Measurements from ENCODE around the gene WAPL. TPM values are rescaled to one million over a fixed set of nuclear protein-coding genes. Genes with fewer than 3 reads are reported as not detected.

Gene WAPL
- total and polyA plus RNA-seq, 2 of the 13 experiments (the other 11 are each of a cell fraction or from before 2014, with no cell fraction given) = 13.2 to 43.5 TPM

- TF ChIP-seq BRF2 (CRISPR knock-in tag; IDR thresholded peaks at IDR 0.05) (0 out of 2 replicates have a peak, but pooled peaks have one; percentile 32), ZFX (CRISPR knock-in tag; IDR thresholded peaks at IDR 0.05; ENCODE audit: low read depth) (peak; percentile 21; the same call in 1 of the 2 replicates), NFKBIZ (CRISPR knock-in tag; IDR thresholded peaks at IDR 0.05) (0 out of 2 replicates have a peak, but pooled peaks have one; percentile 62), SAP130 (CRISPR knock-in tag; IDR thresholded peaks at IDR 0.05; ENCODE audit: low read depth) (peak; percentile 57), ZBTB7B (CRISPR knock-in tag; IDR thresholded peaks at IDR 0.05) (peak; percentile 66; the same call in 1 of the 2 replicates), FOXO1 (CRISPR knock-in tag; IDR thresholded peaks at IDR 0.05) (peak; percentile 46; the same call in 1 of the 2 replicates), HMGXB3 (CRISPR knock-in tag; IDR thresholded peaks at IDR 0.05; ENCODE audit: borderline replicate concordance) (no peak), JUND (CRISPR knock-in tag; IDR thresholded peaks at IDR 0.05) (0 out of 2 replicates have a peak, but pooled peaks have one; percentile 32), SP5 (CRISPR knock-in tag; IDR thresholded peaks at IDR 0.05; ENCODE audit: borderline replicate concordance, low read depth) (peak; percentile 29; the same call in 1 of the 2 replicates), TCF7 (IDR thresholded peaks at IDR 0.05; ENCODE audit: low read depth) (peak; percentile 91), ZNF331 (CRISPR knock-in tag; IDR thresholded peaks at IDR 0.05) (peak; percentile 67; the same call in 1 of the 2 replicates), TGIF2 (CRISPR knock-in tag; IDR thresholded peaks at IDR 0.05) (0 out of 2 replicates have a peak, but pooled peaks have one; percentile 56), MLXIP (CRISPR knock-in tag; IDR thresholded peaks at IDR 0.05; ENCODE audit: borderline replicate concordance) (no peak), RXRB (CRISPR knock-in tag; IDR thresholded peaks at IDR 0.05; ENCODE audit: borderline replicate concordance) (peak; percentile 68; the same call in 1 of the 2 replicates), ARNTL (CRISPR knock-in tag; IDR thresholded peaks at IDR 0.05) (peak; percentile 73), GRHL1 (CRISPR knock-in tag; conservative IDR thresholded peaks at IDR 0.05) (no peak), PHF5A (CRISPR knock-in tag; IDR thresholded peaks at IDR 0.05; ENCODE audit: low read depth, unreplicated experiment) (peak; percentile 77), HNRNPK (IDR thresholded peaks at IDR 0.05; ENCODE audit: low read depth, low read length, poor library complexity, severe bottlenecking) (peak; percentile 44)
Measured at GRCh38 chr10:86440874-86441843, 80.4 kb downstream of the WAPL start (continued).
